UCSD-AML1 (cell line): Measurements from ENCODE around the gene RFX5.

Source experiments
- DNase-seq: peaks from one replicate; lab custom pipeline; 2025; ENCODE audit not compliant: unreplicated experiment; lab: John Stamatoyannopoulos, UW

Gene RFX5

GRCh38 chr1:151325231-151325630 lies 21.8 kb downstream of the RFX5 start:
- no peak for DNase-seq

GRCh38 chr1:151324390-151324930 lies 22.6 kb downstream of the RFX5 start:
- no peak for DNase-seq

DNA sequence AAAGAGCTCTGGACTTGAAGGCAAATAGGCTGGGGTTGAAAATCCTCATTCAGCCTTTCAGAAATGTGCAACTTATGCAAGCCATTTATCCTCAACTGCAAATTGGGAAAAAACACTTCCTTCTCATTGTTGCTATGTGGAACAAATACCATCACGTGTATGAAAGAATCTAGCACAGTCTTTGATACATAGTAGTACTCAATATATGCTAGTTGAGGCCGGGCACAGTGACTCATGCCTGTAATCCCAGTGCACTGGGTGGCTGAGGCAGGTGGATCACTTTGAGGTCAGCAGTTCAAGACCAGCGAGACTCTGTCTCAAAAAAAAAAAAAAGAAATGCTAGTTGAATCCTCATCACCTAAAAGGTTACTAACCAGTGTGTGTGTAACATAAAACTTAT lies 28.1 kb downstream of the RFX5 start:
- no peak for DNase-seq

- no peak for DNase-seq
Measured at GRCh38 chr1:151315565-151316235, 31.4 kb downstream of the RFX5 start.

GRCh38 chr1:151314137-151314875 lies 32.7 kb downstream of the RFX5 start:
- no peak for DNase-seq

- no peak for DNase-seq
Measured at GRCh38 chr1:151313501-151313900, 33.6 kb downstream of the RFX5 start.

DNA sequence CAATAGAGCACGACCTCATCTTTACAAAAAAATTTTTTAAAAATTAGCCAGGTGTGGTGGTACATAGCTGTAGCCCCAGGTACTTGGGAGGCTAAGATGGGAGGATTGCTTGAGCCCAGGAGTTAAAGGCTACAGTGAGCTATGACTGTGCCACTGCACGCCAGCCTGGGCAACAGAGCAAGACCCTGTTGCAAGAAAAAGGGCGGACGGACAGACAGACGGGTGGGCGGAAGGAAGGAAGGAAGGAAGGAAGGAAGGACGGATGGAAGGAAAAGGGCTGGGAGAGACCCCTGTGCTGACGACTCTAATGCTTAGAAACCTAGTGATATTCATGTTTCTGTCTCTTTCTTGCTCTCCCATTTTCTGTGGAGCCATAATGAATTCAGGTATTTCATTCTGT lies 34.2 kb downstream of the RFX5 start:
- no peak for DNase-seq

DNA sequence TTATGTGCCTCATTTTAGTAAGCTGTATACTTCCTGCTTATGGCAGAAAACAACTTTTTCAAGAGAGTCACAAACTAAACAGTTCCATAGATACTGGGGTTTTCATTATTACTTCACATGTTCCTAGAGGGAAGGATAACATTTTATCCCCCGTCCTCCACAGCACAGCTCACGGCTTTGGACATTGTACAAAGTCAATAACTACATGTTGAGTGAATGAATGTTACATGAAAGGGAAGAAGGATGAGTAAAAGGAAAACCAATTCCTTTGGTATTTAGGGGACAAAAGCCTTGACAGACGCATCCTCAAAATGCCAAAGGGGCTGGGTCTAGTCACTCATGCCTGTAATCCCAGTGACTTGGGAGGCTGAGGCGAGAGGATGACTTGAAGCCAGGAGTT lies 34.6 kb downstream of the RFX5 start:
- no peak for DNase-seq

DNA sequence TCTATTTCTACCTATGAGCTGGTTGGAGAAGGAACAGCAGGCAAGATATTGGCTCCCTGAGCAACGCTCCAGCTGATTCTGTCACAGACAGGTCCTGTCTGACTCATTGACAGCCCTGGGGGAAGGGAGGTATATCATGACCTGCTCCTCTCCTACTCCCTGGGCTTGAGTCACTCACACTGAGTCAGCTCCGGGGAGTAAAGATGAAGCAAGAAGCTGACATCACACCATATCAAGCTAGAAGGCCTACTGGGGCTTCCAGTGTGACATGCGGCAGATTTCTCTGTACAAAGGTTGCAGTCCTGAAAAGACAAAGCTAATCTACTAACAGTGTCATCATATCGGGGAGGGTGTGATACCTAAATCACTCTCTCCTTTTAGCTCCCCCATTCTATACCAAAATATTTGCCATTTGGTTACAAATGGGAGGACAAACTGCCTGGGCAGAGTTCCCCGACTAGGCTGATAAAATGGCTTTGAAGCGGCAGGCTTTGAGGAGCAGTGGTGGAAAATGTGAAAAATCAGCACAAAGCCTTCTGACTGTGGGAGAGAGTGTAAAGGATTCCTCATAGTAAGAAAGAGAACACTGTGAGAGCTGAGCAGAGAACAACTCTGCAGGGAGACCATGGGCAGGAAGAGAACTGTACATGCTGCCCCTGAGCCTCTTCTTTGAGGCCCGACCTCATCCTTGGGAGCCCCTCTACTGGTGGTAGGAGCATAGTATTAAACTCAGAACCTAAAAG lies 35.3 kb downstream of the RFX5 start:
- no peak for DNase-seq

- no peak for DNase-seq
Measured at GRCh38 chr1:151311011-151311410, 36.0 kb downstream of the RFX5 start.

GRCh38 chr1:151309811-151310323 lies 37.2 kb downstream of the RFX5 start:
- no peak for DNase-seq

DNA sequence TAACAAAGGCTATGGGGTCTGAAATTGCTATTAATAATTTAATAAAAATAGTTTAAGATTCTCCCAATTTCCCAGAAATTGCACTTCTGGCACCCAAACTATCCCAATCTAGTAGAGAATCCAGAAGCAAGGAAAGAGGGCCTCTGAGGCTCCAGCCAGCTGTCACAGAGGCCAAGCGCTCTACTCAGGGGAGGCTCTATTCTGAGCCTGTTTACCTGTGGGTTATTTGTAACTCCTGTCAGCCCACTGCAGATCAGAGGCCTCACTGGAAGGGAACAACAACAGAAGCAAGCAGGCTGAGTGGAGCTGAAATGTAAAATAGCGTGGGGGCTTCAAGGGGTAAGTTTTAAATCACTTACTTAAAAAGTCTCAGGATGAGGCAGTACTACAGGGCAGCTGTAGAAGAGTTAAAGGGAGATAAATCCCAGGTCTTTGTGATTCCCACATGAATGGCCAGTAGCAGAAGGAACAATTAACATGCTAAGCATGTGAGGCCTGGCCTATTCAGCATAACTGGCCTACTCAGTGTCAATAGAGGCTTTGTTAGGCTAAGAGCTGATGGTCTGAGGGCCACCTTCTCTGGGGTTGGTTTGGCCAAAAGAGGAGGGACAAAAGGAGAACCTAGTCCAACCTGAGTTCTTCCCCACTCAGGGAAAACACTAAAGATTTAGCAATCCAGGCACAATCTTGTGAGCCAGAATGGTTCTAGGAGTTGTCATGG lies 52.1 kb downstream of the RFX5 start:
- DNase-seq = no peak

GRCh38 chr1:151293093-151293492 lies 54.0 kb downstream of the RFX5 start:
- DNase-seq = no peak

GRCh38 chr1:151292207-151293030 lies 54.6 kb downstream of the RFX5 start:
- no peak for DNase-seq

GRCh38 chr1:151290709-151291303 lies 56.2 kb downstream of the RFX5 start:
- DNase-seq = no peak
